ENCODE results near the gene CAMKK2. TPM values are rescaled to one million over a fixed set of nuclear protein-coding genes. Genes with fewer than 3 reads are reported as not detected.

CAMKK2 gene
- total and polyA plus RNA-seq, 4 donors = 10.5 to 26.0 (median 20.5) TPM

- TF ChIP-seq SP1 (IDR thresholded peaks at IDR 0.05) = no peak
Observed at GRCh38 chr12:121188227-121188626, 108.3 kb downstream of the CAMKK2 start.

More at GRCh38 chr12:121188227-121188626, 108.3 kb downstream of the CAMKK2 start:
- H3K36me3 ChIP-seq (ENCODE audit: control insufficient read depth in 4 of 4, insufficient read depth in 3 of 4, low read depth in 1 of 4, low read length in 3 of 4) = peaks cover 0 to 11% (median 6%) of the 10 kb centered on the region in 4 donors
- no peak overlapping the region for H3K27ac ChIP-seq (ENCODE audit: low read depth in 1 of 2, low read length in 2 of 2)
- H3K9me3 ChIP-seq (ENCODE audit: control insufficient read depth in 4 of 4, low read length in 3 of 4) = no peaks in the 10 kb centered on the region
- H3K4me1 ChIP-seq (ENCODE audit: control insufficient read depth in 4 of 4, insufficient read depth in 4 of 4, low read length in 3 of 4) = no peaks in the 10 kb centered on the region
- WGBS = 96% methylated on average over 2 of the region's 2 CpGs
- no peak overlapping the region for H3K9ac ChIP-seq (ENCODE audit: low read depth in 1 of 2, low read length in 2 of 2)
- H3K27me3 ChIP-seq (ENCODE audit: control insufficient read depth in 4 of 4, insufficient read depth in 4 of 4, low read length in 3 of 4) = no peaks in the 10 kb centered on the region
- DNase-seq (ENCODE audit: low spot score) = no peak
- H3K4me3 ChIP-seq (ENCODE audit: low read depth in 1 of 3, low read length in 3 of 3) = no peak overlapping the region

Other genes with a start within 250 kb of the CAMKK2 start
- 1 to 10 TPM; 2.4 to 3.2 TPM for gene P2RX7, start 163.8 kb downstream of the CAMKK2 start, total RNA-seq
- gene P2RX7, start 163.8 kb downstream of the CAMKK2 start, polyA plus RNA-seq = 1 to 10 TPM; 1.2 to 2.0 TPM
- gene P2RX4, start 86.6 kb downstream of the CAMKK2 start, total RNA-seq = 10 to 100 TPM; 27.0 to 32.1 TPM
- gene P2RX4, start 86.6 kb downstream of the CAMKK2 start, polyA plus RNA-seq = 10 to 100 TPM; 16.5 TPM
- 100 to 1,000 TPM in 1 of 2 donors, 10 to 100 TPM in 1; 78.2 to 111 TPM for gene ANAPC5, start 55.7 kb upstream of the CAMKK2 start, total RNA-seq
- 10 to 100 TPM; 44.1 to 46.1 TPM for gene ANAPC5, start 55.7 kb upstream of the CAMKK2 start, polyA plus RNA-seq
- 10 to 100 TPM; 22.3 to 27.7 TPM for gene RNF34, start 103.4 kb upstream of the CAMKK2 start, total RNA-seq
- gene RNF34, start 103.4 kb upstream of the CAMKK2 start, polyA plus RNA-seq = 10 to 100 TPM in 1 of 2 donors, 1 to 10 TPM in 1; 9.5 to 13.5 TPM

All from liver (tissue), 9 donors.